GM20000 (cell line): ENCODE data around the gene UPK2.

Source experiments
- DNase-seq: peaks from one replicate; pipeline ENCODE4 v3.0.0; 2012; ENCODE audit warnings: low spot score
- TF ChIP-seq, protein P1 (sequence below): IDR thresholded peaks from 2 replicates; pipeline ENCODE4 v1.5.1; 2012; ENCODE audit warnings: mild to moderate bottlenecking, control low read depth; ENCODE audit errors: extremely low read depth, missing control alignments

UPK2 gene

DNA sequence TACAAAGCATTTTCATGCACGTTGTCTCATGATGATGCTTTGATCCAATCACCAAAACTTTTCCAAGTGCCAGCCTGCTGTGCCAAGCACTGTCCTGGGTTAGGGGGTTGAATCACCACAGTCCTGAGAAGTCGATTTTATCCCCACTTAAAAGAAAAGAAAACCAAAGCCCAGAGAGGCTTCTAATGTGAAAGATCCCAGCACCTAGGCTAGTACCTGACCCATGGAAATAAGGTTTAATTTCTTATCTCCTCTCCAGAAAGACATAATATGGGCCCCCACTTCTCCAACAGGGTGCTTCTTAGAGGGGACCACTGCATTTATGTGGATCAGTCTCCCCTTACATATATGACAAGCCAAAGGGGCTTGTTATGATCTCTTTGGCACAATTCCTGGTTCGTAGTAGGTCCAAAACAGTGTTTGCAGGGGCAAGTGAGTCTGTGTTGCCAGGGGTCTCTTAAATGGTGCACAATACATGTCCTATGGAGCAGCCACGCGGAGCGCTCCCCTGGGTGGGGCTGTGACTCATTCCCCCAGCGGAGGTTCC lies 28.5 kb upstream of the UPK2 start:
- TF ChIP-seq, protein P1, sequence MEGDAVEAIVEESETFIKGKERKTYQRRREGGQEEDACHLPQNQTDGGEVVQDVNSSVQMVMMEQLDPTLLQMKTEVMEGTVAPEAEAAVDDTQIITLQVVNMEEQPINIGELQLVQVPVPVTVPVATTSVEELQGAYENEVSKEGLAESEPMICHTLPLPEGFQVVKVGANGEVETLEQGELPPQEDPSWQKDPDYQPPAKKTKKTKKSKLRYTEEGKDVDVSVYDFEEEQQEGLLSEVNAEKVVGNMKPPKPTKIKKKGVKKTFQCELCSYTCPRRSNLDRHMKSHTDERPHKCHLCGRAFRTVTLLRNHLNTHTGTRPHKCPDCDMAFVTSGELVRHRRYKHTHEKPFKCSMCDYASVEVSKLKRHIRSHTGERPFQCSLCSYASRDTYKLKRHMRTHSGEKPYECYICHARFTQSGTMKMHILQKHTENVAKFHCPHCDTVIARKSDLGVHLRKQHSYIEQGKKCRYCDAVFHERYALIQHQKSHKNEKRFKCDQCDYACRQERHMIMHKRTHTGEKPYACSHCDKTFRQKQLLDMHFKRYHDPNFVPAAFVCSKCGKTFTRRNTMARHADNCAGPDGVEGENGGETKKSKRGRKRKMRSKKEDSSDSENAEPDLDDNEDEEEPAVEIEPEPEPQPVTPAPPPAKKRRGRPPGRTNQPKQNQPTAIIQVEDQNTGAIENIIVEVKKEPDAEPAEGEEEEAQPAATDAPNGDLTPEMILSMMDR, result no peak

DNA sequence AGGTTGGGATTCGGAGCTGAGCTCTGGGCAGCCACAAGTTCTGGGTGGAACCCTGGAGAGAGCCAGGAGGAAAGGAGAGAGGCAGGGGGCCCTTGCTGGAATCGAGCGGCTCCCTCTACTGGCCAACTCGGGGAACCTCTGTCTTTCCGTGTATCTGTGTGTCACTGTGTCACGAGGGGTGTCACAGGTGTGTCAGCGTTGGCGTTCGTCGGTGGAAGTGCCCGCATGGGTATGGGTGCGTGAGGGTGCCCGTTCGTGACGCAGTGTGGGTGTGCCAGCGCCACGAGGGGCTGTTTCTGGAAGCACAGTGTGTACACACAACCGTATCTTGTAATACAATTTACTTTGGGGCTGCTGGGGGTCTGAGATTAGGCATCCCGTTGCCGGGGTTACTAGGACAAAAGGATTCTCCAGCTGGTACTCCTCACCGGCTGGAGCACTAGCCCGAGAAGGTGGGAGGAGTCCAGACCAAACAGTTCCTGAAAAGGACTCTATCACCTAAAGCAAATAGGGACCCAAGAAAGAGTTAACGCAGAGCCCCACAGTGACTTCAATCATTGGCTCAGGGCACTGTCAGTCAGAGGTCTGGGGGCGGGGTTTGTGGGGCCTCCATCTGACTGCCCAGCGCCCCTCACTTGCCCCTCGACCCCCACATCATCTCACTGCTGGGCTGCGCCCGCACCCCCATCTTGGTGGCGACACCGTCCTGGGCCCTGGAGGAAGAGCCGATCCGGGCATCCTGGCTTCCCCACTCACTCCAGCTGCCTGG lies 27.8 kb upstream of the UPK2 start:
- peak; percentile 93 for DNase-seq
- TF ChIP-seq, protein P1, result peak; percentile 87

More for the DNA sequence above, 28.5 kb upstream of the UPK2 start:
- no peak for DNase-seq

DNA sequence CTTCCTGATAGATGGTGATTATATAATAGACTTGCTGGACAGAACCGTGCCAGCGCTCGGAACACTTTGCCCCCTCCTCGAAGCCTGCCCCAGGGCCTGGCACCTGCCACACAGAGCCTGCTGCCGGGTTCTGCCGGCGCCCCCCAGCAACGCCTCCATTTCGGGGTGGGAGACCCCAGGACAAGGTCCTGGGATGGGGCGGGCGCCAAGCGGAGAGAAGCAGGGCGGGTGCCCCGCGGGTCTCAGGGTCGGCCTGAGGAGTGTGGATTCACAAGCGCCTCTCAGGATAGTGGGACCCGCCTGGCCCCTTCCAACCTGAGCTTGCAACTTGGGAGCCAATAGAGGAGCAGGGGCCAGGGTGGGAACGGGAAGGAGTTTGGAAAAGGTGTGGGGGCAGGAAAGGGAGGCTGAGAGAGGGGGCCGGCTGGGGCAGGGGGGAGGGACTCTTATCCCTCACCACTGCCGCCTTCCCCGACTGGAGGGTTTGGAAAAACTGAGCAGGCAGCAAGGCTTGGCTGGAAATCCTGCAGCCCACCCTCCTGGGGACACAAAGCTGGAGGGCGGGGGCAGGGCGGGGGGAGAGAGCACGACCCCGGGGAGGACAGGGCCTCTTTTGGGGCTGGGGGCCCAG lies 27.1 kb upstream of the UPK2 start:
- TF ChIP-seq, protein P1, result no peak
- no peak for DNase-seq

DNA sequence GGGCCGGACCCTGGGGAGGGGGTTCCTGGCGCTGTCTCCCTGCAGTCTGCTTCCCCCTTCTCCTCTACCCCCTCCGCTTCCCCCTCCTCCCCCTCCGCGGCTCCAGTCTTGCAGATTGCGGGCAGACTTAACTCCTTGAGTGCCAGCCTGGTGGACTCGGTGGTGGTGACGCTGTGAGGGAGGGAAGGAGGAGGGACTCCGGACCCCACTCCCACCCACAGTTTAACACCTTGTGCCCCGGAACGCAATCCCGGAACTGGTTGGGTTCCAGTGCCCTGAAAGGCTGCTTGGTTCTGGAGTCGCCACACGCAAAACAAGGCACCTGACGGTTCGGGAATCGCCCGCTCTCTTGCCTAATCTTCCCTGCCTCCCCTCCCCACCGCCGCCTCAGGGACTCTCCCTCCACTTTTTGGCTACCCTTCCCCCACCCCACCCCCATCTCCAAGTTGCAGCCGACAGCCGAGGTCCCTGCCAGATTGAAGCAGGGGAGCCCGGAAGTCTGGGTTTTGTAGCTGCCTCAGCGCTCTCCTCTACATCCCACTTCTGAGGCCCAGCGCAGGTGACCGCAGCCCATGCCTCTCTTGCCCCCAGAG lies 26.5 kb upstream of the UPK2 start:
- TF ChIP-seq, protein P1, result no peak
- DNase-seq, result peak; percentile 56

DNA sequence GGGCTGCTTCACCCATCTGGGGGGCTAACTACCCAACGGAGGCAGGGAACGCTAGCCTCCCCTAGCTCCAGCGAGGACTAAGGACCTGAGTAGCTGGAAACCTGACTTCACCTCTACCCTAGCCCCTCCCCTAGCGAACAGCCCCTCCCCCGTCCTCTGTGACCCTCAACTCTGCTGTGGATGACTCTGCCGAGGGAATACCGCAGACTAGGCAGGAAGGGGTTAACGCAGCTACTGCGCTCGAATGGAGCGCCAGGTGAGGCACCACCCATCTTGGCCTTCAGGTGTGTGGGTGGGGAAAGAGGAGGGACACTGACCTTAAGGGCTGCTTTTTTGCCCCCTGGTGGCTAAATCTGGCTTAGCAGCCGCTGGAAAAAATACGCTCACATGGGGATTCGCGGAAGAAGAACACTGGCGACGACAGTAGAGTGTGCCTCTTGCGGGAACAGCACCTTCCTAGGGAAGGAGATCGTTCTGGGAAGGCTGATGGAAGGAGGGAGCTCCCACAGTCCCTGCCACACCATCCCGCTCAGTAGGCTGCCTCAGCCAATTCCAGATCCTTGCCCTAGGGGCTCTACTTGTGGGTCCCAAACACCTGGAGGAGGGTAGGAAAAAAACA lies 25.9 kb upstream of the UPK2 start:
- TF ChIP-seq, protein P1, result peak; percentile 94
- peak; percentile 78 for DNase-seq

DNA sequence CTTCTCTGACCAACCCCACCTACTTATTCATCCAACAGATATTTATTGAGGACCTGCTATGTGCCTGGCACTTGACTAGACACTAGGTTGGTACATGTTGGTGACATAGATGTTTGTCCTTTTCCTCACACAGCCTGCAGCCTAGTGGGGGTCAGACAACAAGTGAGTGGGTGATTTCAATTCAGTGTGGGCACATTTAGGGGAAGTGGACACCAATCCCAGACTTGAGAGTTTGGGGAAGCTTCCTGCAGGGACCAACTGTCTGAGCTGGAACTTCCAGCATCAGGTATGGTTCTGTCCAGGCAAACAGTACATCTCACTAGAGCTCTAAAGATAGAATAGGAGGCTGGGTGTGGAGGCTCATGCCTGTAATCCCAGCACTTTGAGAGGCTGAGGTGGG lies 24.5 kb upstream of the UPK2 start:
- TF ChIP-seq, protein P1, result no peak
- DNase-seq, result no peak
